ENCODE data around the gene ZC3H4. TPM values are rescaled to one million over a fixed set of nuclear protein-coding genes. Genes with fewer than 3 reads are reported as not detected.

Gene ZC3H4
- total RNA-seq, 1 donor from 2014 or later, result 53.1 TPM

- Mint-ChIP-seq H3K36me3 (ENCODE audit: unreplicated experiment) (peaks cover 17% of the 10 kb centered on the region), H3K9me3 (ENCODE audit: unreplicated experiment) (no peaks in the 10 kb centered on the region), H3K4me3 (ENCODE audit: unreplicated experiment) (peak overlapping the region; percentile 92), H3K27ac (ENCODE audit: unreplicated experiment) (peak overlapping the region; percentile 100), H3K27me3 (ENCODE audit: unreplicated experiment) (no peaks in the 10 kb centered on the region), H3K4me1 (ENCODE audit: unreplicated experiment) (peaks cover 48% of the 10 kb centered on the region)
- TF ChIP-seq CTCF (IDR thresholded peaks at IDR 0.05), result no peak
- DNase-seq (ENCODE audit: extremely low spot score, unreplicated experiment), result no peak
Measured at GRCh38 chr19:47111006-47111621, 2.5 kb downstream of the ZC3H4 start.

DNA sequence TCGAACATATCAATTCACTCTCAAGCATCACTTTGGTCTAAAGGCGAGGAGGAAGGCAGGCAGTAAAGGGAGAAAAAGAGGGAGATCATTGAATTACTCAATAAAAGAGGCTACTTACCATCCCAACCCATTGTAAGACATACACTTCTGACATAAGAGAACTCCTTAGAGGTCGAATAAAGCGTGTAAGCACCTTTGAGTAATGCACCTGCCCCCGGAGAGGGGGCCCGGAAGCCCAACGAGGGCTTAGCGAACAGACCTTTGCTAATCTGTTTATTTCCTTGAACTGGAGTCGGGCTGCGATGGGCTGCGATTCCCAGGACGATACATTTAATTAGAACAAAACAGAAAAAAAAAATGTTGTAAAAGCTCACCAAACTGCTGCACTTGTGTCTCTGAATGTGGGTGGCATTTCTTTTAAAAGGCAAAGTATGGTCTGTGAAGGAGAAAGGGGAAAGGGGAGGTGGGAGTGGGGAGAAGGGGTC is 3.0 kb downstream of the ZC3H4 start:
- H3K9me3 Mint-ChIP-seq (ENCODE audit: unreplicated experiment), result no peaks in the 10 kb centered on the region

DNA sequence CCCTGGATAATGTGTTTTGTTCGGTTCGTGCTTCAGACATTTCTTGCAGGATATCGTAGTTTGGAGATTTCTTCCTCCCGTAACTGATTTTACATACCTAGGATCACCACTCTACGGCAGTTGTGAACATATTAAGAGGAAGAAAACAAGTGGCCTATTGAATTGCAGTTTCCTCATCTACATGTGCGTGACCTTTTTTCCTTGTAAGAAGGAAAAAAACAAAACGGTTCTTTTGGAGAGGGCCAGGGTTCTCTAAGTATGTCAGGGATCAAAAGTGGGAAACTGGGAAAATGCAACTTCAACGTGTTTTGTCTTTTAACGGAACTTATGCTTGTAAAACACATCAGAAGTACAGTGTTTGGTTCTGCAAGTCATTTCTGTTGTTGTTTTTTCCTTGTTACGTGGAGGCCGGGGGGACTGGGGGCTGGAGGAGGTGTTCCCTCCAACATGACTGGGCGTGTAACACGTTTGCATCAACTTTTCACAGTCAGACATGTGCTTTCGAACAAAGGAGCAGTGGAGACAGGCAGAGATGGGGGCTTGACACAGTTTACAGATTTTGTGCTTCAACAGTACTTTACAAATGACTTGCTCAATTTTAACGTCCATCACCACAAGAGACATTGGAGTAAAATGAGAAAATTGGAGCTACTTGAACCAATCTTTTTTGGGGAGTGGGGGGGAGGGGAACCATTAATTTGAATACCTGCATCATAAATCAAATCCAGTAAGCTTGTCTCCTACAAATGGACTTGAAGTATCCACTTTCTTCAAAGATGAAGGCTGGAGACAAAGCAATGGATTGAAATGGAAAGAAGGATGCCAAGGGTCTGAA is 3.8 kb downstream of the ZC3H4 start:
- H3K4me1 Mint-ChIP-seq (ENCODE audit: unreplicated experiment), result peaks cover 48% of the 10 kb centered on the region
- TF ChIP-seq CTCF (IDR thresholded peaks at IDR 0.05), result no peak
- H3K36me3 Mint-ChIP-seq (ENCODE audit: unreplicated experiment), result peaks cover 17% of the 10 kb centered on the region
- H3K9me3 Mint-ChIP-seq (ENCODE audit: unreplicated experiment), result no peaks in the 10 kb centered on the region
- peak overlapping the region; percentile 100 for H3K27ac Mint-ChIP-seq (ENCODE audit: unreplicated experiment)
- H3K4me3 Mint-ChIP-seq (ENCODE audit: unreplicated experiment), result peak overlapping the region; percentile 92
- no peak for DNase-seq (ENCODE audit: extremely low spot score, unreplicated experiment)
- H3K27me3 Mint-ChIP-seq (ENCODE audit: unreplicated experiment), result no peaks in the 10 kb centered on the region

More for the DNA sequence above, 3.0 kb downstream of the ZC3H4 start:
- DNase-seq (ENCODE audit: extremely low spot score, unreplicated experiment), result no peak
- Mint-ChIP-seq H3K4me1 (ENCODE audit: unreplicated experiment) (peaks cover 48% of the 10 kb centered on the region), H3K36me3 (ENCODE audit: unreplicated experiment) (peaks cover 17% of the 10 kb centered on the region), H3K27ac (ENCODE audit: unreplicated experiment) (peak overlapping the region; percentile 100), H3K4me3 (ENCODE audit: unreplicated experiment) (peak overlapping the region; percentile 92), H3K27me3 (ENCODE audit: unreplicated experiment) (no peaks in the 10 kb centered on the region)
- TF ChIP-seq CTCF (IDR thresholded peaks at IDR 0.05), result no peak

DNA sequence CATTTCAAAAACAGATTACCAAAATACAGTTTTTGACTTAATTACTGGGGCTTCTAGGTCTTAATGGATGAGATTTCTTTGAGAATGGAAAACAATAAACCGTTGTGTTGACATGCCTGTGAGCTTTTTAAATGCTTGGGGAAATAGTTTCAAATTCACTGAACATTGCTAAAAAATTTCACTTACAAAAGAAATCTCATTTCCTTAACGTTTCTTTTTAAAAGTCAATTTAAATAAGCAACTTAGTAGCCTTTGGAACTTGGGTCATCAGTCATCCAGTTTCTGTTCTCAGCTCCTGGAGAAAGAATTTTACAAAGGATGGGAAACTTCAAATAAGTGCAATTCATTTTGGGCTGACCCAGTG is 4.4 kb downstream of the ZC3H4 start:
- no peaks in the 10 kb centered on the region for H3K9me3 Mint-ChIP-seq (ENCODE audit: unreplicated experiment)
- H3K4me1 Mint-ChIP-seq (ENCODE audit: unreplicated experiment), result peaks cover 47% of the 10 kb centered on the region
- DNase-seq (ENCODE audit: extremely low spot score, unreplicated experiment), result no peak
- no peaks in the 10 kb centered on the region for H3K27me3 Mint-ChIP-seq (ENCODE audit: unreplicated experiment)
- peak overlapping the region; percentile 100 for H3K27ac Mint-ChIP-seq (ENCODE audit: unreplicated experiment)
- H3K4me3 Mint-ChIP-seq (ENCODE audit: unreplicated experiment), result peak overlapping the region; percentile 92
- TF ChIP-seq CTCF (IDR thresholded peaks at IDR 0.05), result no peak
- H3K36me3 Mint-ChIP-seq (ENCODE audit: unreplicated experiment), result peaks cover 17% of the 10 kb centered on the region

Measured in osteocyte (in vitro differentiated cells).